H1 (cell line): Measurements from ENCODE around the gene TNFRSF14.

Experiments
- CTCF ChIP-seq, 3 experiments: IDR thresholded peaks; 1 replicate in 2 of 3; 2 replicates in 1 of 3; pipeline versions ENCODE4 v1.5.1 to v1.6.1; 2011; ENCODE audit warnings: low read length in 3 of 3, mild to moderate bottlenecking in 3 of 3, inconsistent platforms in 2 of 3, low read depth in 1 of 3, moderate library complexity in 1 of 3; ENCODE audit not compliant: insufficient read depth in 1 of 3; ENCODE audit errors: control extremely low read depth in 1 of 3
- SP2 ChIP-seq: IDR thresholded peaks from 2 replicates; pipeline ENCODE4 v1.6.1; 2012; ENCODE audit warnings: mild to moderate bottlenecking, low read length, inconsistent platforms
- SRF ChIP-seq: IDR thresholded peaks from 2 replicates; pipeline ENCODE4 v1.6.1; 2011; ENCODE audit warnings: mild to moderate bottlenecking, low read depth, low read length, moderate library complexity

GRCh38 chr1:2611031-2611501, 54.9 kb downstream of the TNFRSF14 start:
- no peak for TF ChIP-seq SRF
- TF ChIP-seq CTCF (IDR thresholded peaks at IDR 0.05; ENCODE audit: control extremely low read depth in 1 of 3, insufficient read depth in 1 of 3, low read depth in 1 of 3, low read length in 3 of 3) = no peak
- TF ChIP-seq SP2 = no peak
